ENCODE results near the gene PGC. TPM values are rescaled to one million over a fixed set of nuclear protein-coding genes. Genes with fewer than 3 reads are reported as not detected.

PGC gene
- total RNA-seq, 4 donors from 2014 or later, result not detected

DNA sequence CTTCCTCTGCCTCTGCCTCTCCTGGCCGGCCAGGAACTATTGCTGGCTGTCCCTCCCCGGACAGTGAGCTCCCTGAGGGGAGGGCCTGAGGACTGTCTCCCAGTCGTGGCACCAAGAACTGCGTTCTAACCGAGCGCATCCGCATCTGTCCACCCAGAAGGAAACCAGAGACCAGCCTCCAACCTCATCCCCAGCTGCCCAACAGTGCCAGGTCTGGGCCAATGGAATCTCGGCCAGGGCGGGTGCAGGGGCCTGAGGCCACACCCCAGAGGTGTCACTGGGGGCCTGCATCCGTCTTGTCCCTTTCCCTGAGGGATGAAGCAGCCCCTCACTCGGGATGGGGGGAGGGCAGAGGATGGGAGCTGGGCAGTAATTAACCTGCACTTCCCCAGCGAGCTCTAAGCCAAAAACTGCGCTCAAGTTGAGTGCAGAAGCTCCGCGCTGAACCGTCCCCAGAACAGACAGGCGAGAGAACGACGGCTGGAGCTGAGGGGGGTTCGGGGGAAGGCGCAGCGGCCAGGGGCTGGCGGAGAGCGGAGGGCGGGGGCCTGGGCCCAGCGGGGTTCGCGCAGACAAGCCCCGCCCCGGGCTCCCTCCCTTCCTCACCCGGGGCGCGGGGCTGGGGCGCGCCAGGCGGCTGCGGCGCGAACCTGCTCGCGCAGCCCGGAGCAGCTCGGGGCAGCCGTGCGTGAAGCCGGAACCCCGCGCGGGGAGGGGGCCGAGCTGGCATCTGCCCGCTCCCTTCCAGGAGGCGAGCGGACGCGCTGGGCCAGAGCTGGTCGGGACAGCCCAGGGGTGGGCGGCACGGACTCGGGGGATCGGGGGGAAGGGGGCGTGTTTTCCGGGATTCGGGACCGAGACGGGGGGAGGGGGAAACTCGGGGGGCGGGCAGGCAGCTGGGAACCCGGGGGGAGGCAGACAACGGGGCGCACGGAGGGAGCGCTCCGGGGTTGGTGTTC, 13.2 kb downstream of the PGC start:
- TF ChIP-seq POLR2A (IDR thresholded peaks at IDR 0.05) (peak; percentile 6 to 62), CTCF (IDR thresholded peaks at IDR 0.05) (no peak)
- intact Hi-C loops (cut with DNase I), result no loop called here
- peak overlapping the region; percentile 80 to 89 (median 88) for H3K4me3 ChIP-seq (replicated peaks in 1 of 3)
- no peaks in the 10 kb centered on the region for H3K36me3 ChIP-seq
- H3K27ac ChIP-seq, result peak overlapping the region; percentile 91 to 98 (median 94)
- no peaks in the 10 kb centered on the region for H3K9me3 ChIP-seq
- peak; percentile 88 to 89 for DNase-seq
- no peaks in the 10 kb centered on the region for H3K27me3 ChIP-seq
- H3K4me1 ChIP-seq, result peaks cover 37 to 49% of the 10 kb centered on the region in 2 donors
- 0 to 1% methylated on average over 20 to 24 of the region's 73 CpGs for WGBS, 2 donors

GRCh38 chr6:41733360-41733706, 13.9 kb downstream of the PGC start:
- intact Hi-C loops (cut with DNase I), result no loop called here
- Histone ChIP-seq H3K4me3 (replicated peaks in 1 of 3) (peak overlapping the region in 2 of 3 donors; percentile 80 to 88), H3K4me1 (peaks cover 44 to 56% of the 10 kb centered on the region in 2 donors), H3K27ac (peak overlapping the region; percentile 91 to 98 (median 94)), H3K9me3 (no peaks in the 10 kb centered on the region), H3K27me3 (no peaks in the 10 kb centered on the region), H3K36me3 (no peaks in the 10 kb centered on the region)
- WGBS, 2 donors, result 34 to 67% methylated on average over 1 to 6 of the region's 11 CpGs
- no peak for TF ChIP-seq CTCF (IDR thresholded peaks at IDR 0.05)
- DNase-seq, result no peak

DNA sequence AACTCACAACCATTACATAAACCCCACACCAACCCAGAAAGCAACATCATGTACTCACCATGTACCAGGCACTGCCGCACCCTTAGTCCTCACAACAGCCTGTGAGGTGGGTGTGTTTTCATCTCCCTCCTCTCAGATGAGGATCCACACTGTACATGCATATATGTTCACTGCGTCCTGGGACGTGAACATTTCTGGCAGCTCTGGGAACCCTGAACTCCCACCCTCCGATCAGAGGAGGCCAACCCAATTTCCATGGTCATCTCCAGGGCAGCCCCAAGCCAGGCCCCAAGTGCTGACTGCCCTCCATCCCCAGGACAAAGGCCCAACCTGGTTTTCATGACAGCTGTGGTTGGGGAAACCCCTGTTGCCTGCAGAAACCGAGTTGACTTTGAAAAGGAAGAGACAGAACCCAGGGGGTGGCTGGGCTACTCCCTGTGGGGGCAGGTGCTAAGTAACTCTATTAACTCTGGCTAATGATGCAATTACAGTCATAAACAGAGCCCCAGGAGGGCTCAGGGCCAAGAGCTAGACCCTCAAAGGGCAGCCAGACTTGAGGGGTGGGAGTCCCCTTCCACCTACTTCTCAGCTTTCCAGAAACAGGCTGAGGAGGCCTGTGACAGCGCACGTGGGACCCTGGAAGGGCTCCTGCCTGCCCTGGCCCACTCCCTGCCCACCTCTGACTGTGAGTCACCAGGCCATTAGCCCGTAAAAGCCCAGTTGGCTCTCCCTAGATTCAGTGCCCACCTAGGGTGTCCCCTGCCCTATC, 14.4 kb downstream of the PGC start:
- Histone ChIP-seq H3K9me3 (no peaks in the 10 kb centered on the region), H3K4me1 (peaks cover 47 to 61% of the 10 kb centered on the region in 2 donors), H3K4me3 (replicated peaks in 1 of 3) (peak overlapping the region in 1 of 3 donors; percentile 88), H3K36me3 (no peaks in the 10 kb centered on the region), H3K27ac (peak overlapping the region; percentile 91 to 98 (median 94)), H3K27me3 (no peaks in the 10 kb centered on the region)
- WGBS, 2 donors, result 70 to 71% methylated on average over 5 to 8 of the region's 8 CpGs
- intact Hi-C loops (cut with DNase I), result no loop called here
- DNase-seq, result peak; percentile 14 to 23
- no peak for TF ChIP-seq CTCF (IDR thresholded peaks at IDR 0.05)
- TF ChIP-seq POLR2A (IDR thresholded peaks at IDR 0.05), result no peak

DNA sequence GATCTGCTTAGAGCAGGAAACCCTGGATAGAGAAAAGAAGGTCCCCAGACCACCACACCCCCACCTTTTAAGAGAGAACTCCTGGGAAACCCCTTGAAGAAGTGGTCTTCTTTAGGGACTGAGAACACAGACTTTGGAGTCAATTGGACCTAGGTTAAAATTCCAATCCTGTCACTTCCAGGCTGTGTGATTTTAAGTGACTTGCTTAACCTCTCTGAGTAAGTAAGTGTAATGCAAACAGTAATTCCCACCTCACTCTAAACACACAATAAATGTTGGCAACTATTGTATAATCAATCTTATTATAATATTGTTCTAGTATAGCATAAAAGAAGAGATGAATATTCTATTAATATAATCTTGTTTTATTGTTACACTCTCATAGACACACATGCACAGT, 15.0 kb downstream of the PGC start:
- Histone ChIP-seq H3K27me3 (no peaks in the 10 kb centered on the region), H3K4me3 (replicated peaks in 1 of 3) (no peak overlapping the region), H3K36me3 (no peaks in the 10 kb centered on the region), H3K4me1 (peaks cover 47 to 63% of the 10 kb centered on the region in 2 donors), H3K27ac (no peak overlapping the region), H3K9me3 (no peaks in the 10 kb centered on the region)
- intact Hi-C loops (cut with DNase I), result no loop called here
- DNase-seq, result no peak
- TF ChIP-seq CTCF (IDR thresholded peaks at IDR 0.05) (no peak), POLR2A (IDR thresholded peaks at IDR 0.05) (no peak)

Data from thyroid gland (tissue), 4 donors.